GM18909 (cell line): Measurements from ENCODE around the gene FRMD3.
A peak's percentile ranks its signal among the peaks of the same experiment; 100 is the strongest.

ENCODE experiments used
- ATAC-seq: cut with Tn5 transposase; IDR thresholded peaks from one replicate; pipeline ENCODE4 v1.9.1; 2021; ENCODE audit warnings: mild to moderate bottlenecking; ENCODE audit not compliant: unreplicated experiment, poor library complexity

The FRMD3 gene

DNA sequence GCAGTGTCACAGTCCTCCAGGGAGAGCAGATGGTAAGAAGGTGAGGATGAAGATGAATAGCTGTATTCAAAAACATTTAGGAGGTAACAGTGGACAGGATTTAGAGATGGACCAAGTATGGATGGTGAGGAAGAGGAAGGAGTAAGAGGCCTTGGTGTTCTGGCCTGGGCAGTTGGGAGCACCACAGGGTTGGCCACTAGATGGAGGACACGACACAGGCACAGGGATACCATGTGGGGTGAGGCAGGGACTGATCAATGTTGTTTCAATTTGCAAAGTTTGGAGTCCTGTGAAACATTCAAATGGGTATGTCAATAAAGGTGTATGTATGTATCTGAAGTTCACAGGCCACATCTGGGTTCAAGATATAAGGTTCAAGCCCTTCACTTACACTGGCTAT lies 334.2 kb downstream of the FRMD3 start:
- no peak for ATAC-seq

DNA sequence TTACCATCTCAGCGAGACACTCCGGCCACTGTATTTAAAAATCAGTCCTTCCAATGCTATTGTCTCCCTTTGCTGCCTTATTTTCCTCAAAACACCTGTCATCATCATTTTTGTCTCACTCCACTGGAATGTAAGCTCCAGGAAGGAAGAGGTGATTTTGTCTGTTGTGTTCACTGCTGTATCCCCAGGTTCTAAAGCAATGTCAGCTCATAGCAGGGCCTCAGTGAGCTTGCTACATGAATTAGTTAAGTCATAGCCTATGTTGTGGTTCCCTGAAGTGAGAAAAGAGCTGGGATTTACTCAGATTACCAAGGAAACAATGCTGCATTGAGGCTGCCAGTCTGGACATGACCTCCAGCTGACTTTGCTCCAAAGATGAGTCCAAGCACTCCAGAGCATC lies 337.7 kb downstream of the FRMD3 start:
- no peak for ATAC-seq

DNA sequence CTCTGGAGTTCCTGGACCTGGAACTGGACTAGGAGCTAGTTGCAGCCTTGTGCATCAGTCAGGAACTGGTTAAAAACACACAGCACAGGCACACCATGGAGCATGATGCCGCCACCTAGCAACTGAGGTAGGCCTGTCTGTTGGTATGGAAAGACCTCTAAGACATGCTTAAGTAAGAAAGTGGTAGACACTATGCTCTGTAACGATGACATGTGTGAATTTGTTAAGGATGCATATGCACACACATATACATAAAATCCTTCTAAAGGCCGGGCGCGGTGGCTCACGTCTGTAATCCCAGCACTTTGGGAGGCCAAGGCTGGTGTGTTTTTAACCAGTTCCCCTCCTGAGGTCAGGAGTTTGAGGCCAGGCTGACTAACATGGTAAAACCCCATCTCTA lies 338.4 kb downstream of the FRMD3 start:
- no peak for ATAC-seq

DNA sequence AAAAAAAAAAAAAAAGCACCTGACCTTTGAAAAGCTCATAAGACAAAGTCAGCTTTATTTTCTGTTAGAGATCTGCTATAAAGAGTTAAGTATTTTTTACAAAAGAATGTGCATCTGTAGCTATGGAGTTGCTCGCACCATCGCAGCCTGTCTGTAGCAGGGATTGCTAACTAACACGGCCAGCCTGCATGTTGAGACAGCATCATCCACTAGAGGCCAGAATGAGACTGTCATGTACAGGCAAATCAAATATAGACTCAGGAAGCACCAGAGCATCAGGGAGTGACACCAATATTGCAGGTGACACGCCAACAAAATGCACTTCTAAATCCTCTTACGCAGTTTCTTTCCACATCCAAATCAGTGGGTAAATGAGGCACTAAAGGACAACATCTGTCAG lies 339.0 kb downstream of the FRMD3 start:
- peak; percentile 58 for ATAC-seq

DNA sequence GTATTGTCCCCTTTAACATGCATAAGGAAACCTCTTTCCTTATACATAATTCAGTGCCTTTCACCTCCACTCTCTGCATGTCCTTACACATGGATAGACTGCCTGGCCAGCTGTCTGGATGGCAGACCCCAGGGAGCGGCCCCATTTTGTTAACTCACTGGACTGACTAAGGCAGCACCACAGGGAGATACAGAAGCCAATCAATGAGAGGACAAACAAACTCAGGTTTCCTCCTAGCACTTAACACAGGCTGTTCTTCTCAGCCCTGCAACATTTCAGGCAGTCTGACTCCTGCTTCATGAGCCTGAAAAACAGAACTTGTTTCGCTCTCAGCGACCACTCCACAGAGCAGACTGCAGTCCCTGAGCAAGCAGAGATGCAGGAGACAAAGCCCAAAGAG lies 339.8 kb downstream of the FRMD3 start:
- no peak for ATAC-seq

DNA sequence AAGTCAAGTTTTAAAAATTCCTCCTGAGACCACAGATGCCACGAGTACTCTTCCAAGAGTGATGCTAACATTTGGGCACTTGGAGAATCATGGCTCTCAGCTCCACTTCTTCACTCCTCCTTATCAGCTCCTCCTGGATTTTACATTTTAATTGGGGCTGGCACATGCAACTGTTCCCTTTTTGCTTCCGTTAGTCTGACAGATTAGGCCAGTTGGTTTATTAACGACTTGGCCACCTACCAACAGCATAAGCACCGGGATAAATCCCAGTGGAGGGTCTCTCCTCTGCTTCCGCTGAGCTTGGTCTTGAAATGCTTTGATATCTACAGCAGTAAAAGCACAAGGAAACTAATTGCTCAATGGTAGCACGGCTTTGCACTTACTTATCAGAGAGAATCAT lies 340.6 kb downstream of the FRMD3 start:
- ATAC-seq, result no peak

DNA sequence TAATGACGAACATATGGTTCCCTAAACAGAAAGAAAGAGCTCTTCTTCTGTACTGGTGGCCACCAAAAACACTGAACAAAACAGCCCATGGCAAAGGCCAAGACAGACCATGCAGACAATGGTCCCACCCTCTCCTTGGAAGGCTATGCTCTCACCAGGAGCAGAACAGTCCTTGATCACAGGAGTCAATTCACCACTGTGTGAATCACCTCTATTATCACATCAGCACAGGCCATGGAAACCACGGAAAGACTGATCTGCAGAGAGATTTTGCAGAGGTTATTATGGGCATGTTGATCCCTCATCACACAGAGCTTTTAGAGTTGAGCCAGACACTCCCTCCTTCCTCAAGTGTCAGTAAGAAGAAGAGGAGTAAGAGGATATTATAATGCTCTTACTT lies 341.3 kb downstream of the FRMD3 start:
- no peak for ATAC-seq
